ENCODE data around the gene COA7.

Gene COA7

DNA sequence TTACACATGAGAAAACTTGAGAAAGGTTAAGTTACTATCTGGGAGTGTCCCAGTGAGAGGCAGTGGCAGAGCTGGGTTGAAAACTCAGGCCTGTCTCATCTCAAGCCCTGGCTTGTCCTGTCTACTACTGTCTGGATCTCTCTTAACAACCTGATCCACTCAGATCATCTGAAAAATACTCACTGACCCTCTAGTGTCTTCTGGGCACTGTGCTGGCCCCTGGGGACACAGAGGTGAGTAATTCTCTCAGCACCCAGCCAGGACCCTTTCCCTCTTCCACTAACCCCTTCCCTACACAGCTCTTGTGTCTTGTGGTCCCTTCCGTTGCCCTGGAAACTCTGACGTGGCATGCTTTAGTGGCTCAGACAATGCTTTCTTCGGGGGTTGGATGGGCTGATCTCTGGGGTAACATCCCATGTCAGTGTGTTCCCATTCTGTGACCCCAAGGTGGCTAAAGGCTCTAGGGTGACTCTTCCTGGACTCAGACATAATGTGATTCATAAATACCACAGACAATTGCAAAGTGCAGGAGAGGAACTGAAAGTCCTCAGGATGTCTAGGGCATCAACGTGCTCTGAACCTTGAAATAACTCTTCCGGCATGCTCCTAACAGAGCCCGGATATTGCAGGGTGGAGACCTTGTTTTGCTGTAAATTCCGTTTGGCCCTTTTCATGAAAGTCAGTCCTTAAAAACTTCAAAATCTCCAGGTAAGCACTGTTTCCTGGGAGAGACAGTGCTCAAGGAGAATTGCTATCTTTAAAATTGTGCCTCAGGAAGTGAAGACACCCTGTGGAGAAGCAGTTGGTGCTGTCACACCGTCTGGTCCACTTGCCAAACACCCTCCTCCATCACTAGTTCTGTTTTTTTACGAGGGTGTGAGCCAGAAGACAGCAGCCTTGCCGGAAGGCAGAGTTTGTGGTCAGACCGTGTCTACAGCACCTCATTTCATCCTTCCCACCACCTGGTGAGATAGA lies 61.1 kb downstream of the COA7 start:
- DNase-seq (ENCODE audit: low read depth in 2 of 2, low spot score in 1 of 2): peak; percentile 35 to 55

- DNase-seq (ENCODE audit: low read depth in 2 of 2, low spot score in 1 of 2): no peak
These were observed 62.6 kb downstream of the COA7 start for GRCh38 chr1:52635321-52636089.
